Measurements from ENCODE around the gene KRT6B. TPM values are rescaled to one million over a fixed set of nuclear protein-coding genes. Genes with fewer than 3 reads are reported as not detected.
"Not testable (repeated sequence)": the region's sequence is repeated elsewhere in the genome, so short reads cannot be mapped to it uniquely, and the experiment has no call there.

The KRT6B gene
- total RNA-seq (not detected), polyA plus RNA-seq (ENCODE audit: insufficient read length in 6 of 6) (not detected)
- long read RNA-seq, donor 1, result 0 reads
- long read RNA-seq, donor 2, result 0 reads
- long read RNA-seq, donor 3, result 0 reads
- long read RNA-seq, donor 4, result 0 reads
- long read RNA-seq, donor 5, result 0 reads
- long read RNA-seq, donor 6, result 0 reads
- long read RNA-seq, donor 7, result 0 reads
- long read RNA-seq, donor 8, result 0 reads
- long read RNA-seq, donor 9, result 0 reads
- long read RNA-seq, donor 10, result 0 reads
- long read RNA-seq, donor 11, result 0 reads
- long read RNA-seq, donor 12, result 0 reads

- intact Hi-C loops (cut with DNase I), result no loop called here
- DNase-seq (no peak), ATAC-seq (no peak)
- H3K36me3 ChIP-seq, result no peaks in the 10 kb centered on the region
- no peaks in the 10 kb centered on the region for H3K9me3 ChIP-seq
- no peak for TF ChIP-seq CTCF (IDR thresholded peaks at IDR 0.05)
- H3K27ac ChIP-seq, result no peak within 1 kb of the TSS
- H3K4me1 ChIP-seq, result no peaks in the 10 kb centered on the region
- peaks cover 0 to 11% of the 10 kb centered on the region in 2 donors for H3K27me3 ChIP-seq
- H3K4me3 ChIP-seq, result no peak within 1 kb of the TSS
Observed at GRCh38 chr12:52452101-52452500, at the start of gene KRT6B. Gene KRT6B (minus strand): TSS chr12:52452146. CDS start chr12:52452078, 68 bp downstream.

GRCh38 chr12:52501490-52501889 lies 49.5 kb upstream of the KRT6B start:
- H3K27ac ChIP-seq, result no peak overlapping the region
- intact Hi-C loops (cut with DNase I), result no loop called here
- H3K27me3 ChIP-seq, result peaks cover 0 to 27% of the 10 kb centered on the region in 2 donors
- H3K4me3 ChIP-seq, result no peak overlapping the region
- no peaks in the 10 kb centered on the region for H3K36me3 ChIP-seq
- H3K9me3 ChIP-seq, result no peaks in the 10 kb centered on the region
- DNase-seq, result no peak
- no peaks in the 10 kb centered on the region for H3K4me1 ChIP-seq
- no peak for TF ChIP-seq CTCF (IDR thresholded peaks at IDR 0.05)
- peak; percentile 10 for ATAC-seq

- H3K27ac ChIP-seq; H3K4me3 ChIP-seq; H3K4me1 ChIP-seq; intact Hi-C loops (cut with DNase I); DNase-seq; ATAC-seq; H3K9me3 ChIP-seq; H3K36me3 ChIP-seq: not testable (repeated sequence)
- H3K27me3 ChIP-seq, result peaks cover 0 to 18% of the 10 kb centered on the region in 2 donors
Observed at GRCh38 chr12:52500574-52500973, 48.6 kb upstream of the KRT6B start.

DNA sequence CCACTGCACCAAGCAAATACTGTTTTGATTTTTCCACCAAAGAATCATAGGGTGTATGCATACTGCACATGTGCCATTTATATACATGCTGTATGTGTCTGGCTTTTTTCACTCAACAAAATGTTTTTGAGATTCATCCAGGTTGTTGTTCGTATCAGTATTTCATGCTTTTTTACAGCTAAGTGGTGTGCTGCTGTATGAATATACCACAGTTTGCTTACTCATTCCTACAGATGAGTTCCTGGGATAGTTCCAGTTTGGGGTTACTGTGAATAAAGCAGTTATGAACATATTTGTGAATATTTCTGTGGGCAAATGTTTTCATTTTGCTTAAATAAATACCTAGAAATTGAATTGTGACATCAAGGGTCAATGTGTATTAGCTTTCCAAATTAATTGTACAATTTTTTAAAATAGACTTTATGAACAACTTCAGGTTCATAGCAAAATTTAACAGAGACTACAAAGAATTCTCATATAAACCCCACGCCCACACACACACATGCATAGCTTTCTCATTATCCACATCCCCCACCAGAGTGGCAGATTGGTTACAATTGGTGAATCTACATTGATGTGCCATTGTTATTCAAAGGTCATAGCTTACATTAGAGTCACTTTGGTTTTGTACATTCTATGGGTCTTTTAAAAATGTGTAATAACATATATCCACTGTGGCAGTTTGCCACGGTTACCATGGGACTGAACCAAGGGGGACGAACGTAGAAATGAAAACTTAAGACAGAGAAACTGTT lies 48.0 kb upstream of the KRT6B start:
- no peaks in the 10 kb centered on the region for H3K36me3 ChIP-seq
- ATAC-seq, result no peak
- H3K4me3 ChIP-seq, result no peak overlapping the region
- peaks cover 0 to 16% of the 10 kb centered on the region in 2 donors for H3K27me3 ChIP-seq
- H3K27ac ChIP-seq, result no peak overlapping the region
- no peak for DNase-seq
- H3K9me3 ChIP-seq, result no peaks in the 10 kb centered on the region
- TF ChIP-seq CTCF (IDR thresholded peaks at IDR 0.05), result no peak
- peaks cover 6 to 10% of the 10 kb centered on the region in 2 donors for H3K4me1 ChIP-seq
- intact Hi-C loops (cut with DNase I), result no loop called here

- no peak for ATAC-seq
- intact Hi-C loops (cut with DNase I), result no loop called here
- H3K9me3 ChIP-seq, result no peaks in the 10 kb centered on the region
- no peak for DNase-seq
- H3K4me3 ChIP-seq, result no peak overlapping the region
- peaks cover 0 to 10% of the 10 kb centered on the region in 2 donors for H3K27me3 ChIP-seq
- H3K27ac ChIP-seq, result no peak overlapping the region
- TF ChIP-seq CTCF (IDR thresholded peaks at IDR 0.05), result no peak
- H3K4me1 ChIP-seq, result peaks cover 10 to 20% of the 10 kb centered on the region in 2 donors
- no peaks in the 10 kb centered on the region for H3K36me3 ChIP-seq
Observed at GRCh38 chr12:52498946-52499345, 47.0 kb upstream of the KRT6B start.
